HG02610 (cell line): ENCODE measurements around the gene PRPSAP2.
"Not testable (repeated sequence)": the region's sequence is repeated elsewhere in the genome, so short reads cannot be mapped to it uniquely, and the experiment has no call there.

Experiments
- ATAC-seq: cut with Tn5 transposase; IDR thresholded peaks from one replicate; pipeline ENCODE4 v1.9.1; 2021; ENCODE audit warnings: mild to moderate bottlenecking, moderate library complexity; ENCODE audit not compliant: unreplicated experiment

The PRPSAP2 gene

DNA sequence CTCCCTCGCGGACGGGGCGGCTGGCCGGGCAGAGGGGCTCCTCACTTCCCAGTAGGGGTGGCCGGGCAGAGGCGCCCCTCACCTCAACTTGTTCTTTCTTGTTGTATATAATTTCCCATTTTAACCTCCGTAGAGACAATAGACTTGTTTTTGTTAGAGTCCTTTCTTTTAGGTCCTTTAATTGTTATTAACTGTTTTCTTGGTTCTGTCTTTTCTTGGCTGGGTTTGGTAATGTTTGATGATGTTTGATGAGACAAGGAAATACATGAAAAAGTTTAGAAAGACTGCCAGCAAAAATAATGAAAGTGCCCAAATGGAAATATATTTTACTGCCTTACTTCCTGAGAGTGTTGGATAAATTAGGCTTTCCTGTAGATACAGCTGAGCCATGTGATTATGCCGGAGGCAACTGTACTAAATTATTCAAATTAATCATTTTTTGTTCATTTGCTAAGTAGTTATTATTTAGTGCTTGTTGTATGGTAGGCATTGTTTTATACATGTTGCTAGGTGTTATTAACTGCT lies 30.9 kb downstream of the PRPSAP2 start:
- no peak for ATAC-seq

GRCh38 chr17:18889658-18890057 lies 31.7 kb downstream of the PRPSAP2 start:
- no peak for ATAC-seq

DNA sequence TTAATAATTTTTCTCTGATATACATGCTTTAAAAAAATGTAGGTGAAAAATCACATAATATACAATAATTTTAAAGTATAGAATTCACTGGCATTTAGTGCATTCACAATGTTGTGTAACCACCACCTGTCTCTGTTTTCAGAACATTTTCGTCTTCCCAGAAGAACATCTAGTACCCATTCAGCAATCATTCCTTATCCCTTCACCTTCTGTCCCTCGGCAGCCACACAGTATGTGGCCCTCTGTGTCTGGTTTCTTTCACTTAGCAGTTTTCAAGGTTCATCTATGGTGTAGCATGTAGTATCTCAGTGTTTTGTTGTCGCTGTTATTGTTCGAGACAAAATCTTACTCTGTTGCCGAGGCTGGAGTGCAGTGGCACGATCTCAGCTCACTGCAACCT lies 33.6 kb downstream of the PRPSAP2 start:
- ATAC-seq = no peak

DNA sequence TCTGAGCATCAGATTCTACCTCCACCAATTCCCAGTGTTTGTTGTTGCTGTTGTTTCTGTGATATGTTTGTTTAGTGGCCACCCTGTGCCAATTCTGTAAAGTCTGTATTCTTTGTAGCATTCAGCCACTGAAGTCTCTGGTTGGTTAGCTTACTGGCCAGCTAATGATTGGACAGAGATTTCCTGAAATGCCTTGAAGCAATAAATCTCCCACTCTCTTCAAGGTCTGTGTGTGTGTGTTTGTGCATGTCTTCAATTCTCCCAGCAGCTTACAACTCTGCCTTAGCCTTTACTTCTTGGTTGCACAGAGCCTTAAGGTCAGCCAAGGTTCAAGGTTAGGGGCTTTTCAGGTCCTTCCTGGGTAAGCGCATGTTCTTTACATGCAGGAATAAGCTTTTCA lies 38.2 kb downstream of the PRPSAP2 start:
- no peak for ATAC-seq

DNA sequence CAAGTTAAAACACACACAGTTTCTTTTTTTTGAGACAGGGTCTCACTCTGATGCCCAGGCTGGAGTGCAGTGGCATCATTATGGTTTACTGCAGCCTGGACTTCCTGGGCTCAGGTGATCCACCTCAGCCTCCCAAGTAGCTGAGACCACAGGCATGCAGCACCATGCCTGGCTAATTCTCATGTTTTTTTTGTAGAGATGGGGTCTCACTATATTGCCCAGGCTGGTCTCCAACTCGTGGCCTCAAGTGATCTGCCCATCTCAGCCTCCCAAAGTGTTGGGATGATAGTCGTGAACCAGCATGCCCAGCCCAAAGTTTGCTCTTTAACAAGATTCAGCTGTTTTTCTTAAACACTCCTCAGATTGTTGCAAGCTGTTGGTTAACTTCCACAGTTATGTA lies 39.0 kb downstream of the PRPSAP2 start:
- no peak for ATAC-seq

GRCh38 chr17:18904482-18904881 lies 46.6 kb downstream of the PRPSAP2 start:
- no peak for ATAC-seq

DNA sequence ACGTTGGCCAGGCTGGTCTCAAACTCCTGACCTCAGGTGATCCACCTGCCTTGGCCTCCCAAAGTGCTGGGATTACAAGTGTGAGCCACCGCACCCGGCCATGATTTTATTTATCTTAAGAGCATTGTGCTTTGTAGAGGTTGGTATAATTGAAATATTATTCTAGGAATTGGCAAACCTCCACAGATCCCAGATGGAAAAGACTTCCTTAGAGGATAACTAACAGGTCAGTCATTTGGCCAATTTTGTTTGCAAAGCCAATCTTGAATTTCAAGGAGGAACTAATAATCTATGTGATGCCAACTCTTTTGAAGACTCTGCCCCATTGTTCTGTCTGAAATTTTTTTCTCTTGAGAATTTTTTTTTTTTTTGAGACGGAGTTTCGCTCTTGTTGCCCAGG lies 47.3 kb downstream of the PRPSAP2 start:
- ATAC-seq = no peak

- ATAC-seq = no peak
Observed at GRCh38 chr17:18910326-18910725, 52.4 kb downstream of the PRPSAP2 start.

- ATAC-seq = no peak
Observed at GRCh38 chr17:18910881-18911280, 53.0 kb downstream of the PRPSAP2 start.

- ATAC-seq = no peak
Observed at GRCh38 chr17:18916816-18917500, 59.0 kb downstream of the PRPSAP2 start.

DNA sequence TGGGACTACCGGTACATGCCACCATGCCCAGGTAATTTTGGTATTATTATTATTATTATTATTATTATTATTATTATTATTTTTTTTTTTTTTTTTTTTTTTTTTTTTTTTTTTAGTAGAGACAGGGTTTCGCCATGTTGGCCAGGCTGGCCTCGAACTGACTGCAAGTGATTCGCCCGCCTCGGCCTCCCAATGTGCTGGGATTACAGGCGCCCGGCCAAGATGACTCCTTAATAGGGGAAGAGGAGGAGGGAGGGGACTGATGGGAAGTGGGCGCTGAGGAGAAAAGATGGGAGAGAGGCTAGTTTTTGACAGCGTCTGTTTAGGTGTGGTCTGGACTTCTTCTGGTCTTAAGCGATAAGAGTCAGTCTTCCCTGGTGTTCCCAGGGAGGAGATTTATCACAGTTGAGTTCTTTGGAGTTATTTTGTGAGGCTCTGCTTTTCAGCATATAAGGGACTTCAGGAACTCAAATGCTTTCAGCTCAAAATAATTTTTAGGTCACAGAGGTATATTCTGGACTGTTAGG lies 59.6 kb downstream of the PRPSAP2 start:
- ATAC-seq = no peak

- ATAC-seq = no peak
Observed at GRCh38 chr17:18919963-18920362, 62.0 kb downstream of the PRPSAP2 start.

DNA sequence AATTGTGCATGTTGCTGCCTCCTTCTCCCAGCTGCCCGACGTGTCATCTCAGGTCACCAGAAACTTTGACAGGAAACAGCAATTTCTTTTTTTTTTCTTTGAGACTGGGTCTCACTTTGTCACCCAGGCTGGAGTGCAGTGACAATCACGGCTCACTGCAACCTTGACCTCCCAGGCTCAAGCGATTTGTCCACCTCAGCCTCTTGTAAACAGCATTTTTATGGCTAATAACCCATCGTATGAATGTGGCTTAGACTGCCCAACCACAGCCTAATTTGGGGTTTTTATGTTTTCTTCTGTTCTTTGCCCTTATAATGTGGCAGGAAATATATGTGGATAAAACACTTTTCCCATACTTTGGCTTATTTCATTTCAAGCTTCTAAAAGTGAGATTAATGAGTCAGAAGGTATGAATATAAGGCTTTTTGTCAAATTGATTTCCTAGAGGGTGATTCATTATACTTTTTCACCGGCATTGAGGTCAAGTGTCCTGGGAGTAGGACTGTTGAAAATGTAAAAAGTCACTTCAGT lies 63.0 kb downstream of the PRPSAP2 start:
- no peak for ATAC-seq

GRCh38 chr17:18921485-18921884 lies 63.6 kb downstream of the PRPSAP2 start:
- no peak for ATAC-seq

- ATAC-seq = peak; percentile 79
Observed at GRCh38 chr17:18921912-18922451, 64.1 kb downstream of the PRPSAP2 start.

- ATAC-seq = not testable (repeated sequence)
Observed at GRCh38 chr17:18922596-18922995, 64.7 kb downstream of the PRPSAP2 start.

DNA sequence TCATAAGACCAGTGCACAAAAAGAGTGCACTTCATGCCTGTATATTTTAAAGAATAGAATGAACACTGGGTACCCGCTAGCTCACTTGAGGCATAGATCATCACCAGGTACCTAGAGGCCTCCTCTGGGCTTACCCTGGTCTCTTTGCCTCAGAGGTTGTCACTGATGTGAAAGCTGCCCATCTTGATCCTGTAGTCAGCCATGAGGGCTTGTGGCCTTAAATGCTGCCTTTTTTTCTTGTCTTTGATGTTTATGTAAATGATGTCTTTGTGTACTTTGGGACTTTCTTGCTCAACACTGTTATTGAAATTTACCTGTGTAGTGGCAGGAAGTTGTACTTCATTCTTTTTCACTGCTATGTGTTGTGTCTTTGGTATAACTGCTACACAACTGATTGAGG lies 67.3 kb downstream of the PRPSAP2 start:
- ATAC-seq = no peak

DNA sequence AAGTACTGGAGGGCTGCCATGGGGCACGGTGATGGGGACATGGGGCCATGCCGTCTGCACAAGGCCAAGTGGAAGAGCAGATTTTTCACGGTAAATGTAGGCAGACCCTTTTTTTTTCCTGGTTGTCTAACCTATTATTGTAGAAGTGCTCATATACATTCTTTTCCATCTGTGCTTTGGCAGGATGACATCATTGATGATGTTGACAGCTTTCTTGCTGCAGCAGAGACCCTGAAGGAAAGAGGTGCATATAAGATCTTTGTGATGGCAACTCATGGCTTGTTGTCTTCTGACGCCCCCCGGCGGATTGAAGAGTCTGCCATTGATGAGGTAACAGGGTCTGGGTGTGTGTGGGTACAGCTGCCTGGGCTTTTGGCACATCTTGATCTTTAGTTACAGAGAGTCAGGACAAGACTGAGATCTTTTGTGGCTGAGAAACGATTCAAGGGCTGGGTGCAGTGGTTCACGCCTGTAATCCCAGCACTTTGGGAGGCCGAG lies 70.7 kb downstream of the PRPSAP2 start:
- ATAC-seq = no peak

- no peak for ATAC-seq
Observed at GRCh38 chr17:18932360-18933055, 74.6 kb downstream of the PRPSAP2 start.

DNA sequence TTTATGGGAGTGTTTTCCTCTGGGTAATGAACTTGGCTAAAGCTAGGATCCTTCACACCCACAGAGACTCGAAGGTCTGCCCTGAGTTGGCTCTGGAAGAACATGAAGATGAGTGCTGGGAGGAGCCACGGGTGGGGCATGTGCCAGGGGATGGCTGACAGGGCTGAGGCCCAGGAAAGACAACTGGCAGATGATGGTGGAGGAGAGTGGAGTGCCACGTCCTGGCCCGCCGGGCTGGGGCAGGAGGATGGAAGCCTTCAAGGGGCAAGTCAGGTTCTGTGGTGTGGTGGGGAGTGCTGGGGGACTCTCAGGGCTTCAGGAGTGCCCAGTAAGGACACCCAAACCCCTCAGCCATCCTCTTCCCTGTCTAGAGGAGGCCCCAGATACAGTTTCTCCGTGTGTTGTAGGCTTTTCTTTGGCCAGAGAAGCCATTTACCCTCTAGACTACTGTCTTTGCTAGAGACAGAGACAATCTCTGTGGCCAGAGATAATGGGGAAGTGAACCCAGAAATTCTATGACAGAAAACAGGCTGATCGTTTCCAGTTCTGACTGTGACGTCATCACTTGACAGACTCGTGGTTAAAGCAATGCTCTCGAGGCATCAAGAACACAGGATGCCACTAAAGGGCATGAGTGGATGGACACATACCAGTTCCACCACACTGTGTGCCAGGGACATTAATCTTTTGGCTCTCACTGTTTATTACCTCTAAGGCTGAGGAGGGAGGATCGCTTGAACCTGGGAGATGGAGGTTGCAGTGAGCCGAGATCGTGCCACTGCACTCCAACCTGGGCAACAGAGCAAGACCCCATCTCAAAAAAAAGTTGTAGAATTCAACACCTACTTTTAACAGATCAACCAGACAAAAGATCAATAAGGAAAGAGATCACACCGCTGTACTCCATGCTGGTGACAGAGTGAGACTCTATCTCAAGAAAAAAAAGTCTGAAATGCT lies 75.4 kb downstream of the PRPSAP2 start:
- ATAC-seq = no peak
